Cardiac septum (tissue), 1 donor: ENCODE results near the gene OR2L8. TPM values are rescaled to one million over a fixed set of nuclear protein-coding genes. Genes with fewer than 3 reads are reported as not detected.
"Not testable (repeated sequence)": the region's sequence is repeated elsewhere in the genome, so short reads cannot be mapped to it uniquely, and the experiment has no call there.

Source experiments
- DNase-seq: peaks from one replicate; pipeline ENCODE4 v3.0.0-alpha.2; 2020; ENCODE audit warnings: low spot score
- intact Hi-C: fragments of 100-400 bp; cut with DNase I; formaldehyde crosslinking; loops from one replicate; pipeline ENCODE4 v1.14.0; 2022
- long read RNA-seq: library from polyadenylated mRNA; unstranded; transcript quantifications from one replicate; pipeline ENCODE4 v2.0.0, GENCODE V29; 2021
- total RNA-seq: library from RNA; stranded (reverse); fragmentation: NEBNext Ultra II Directional; extraction: Animal tissue kit (Norgen Biotek cat#: 25700); gene quantifications from one replicate; pipeline ENCODE4 v1.2.1, GENCODE V29; 2021
- donor health status: DM: no; HTN: no; CAD: no.

OR2L8 gene
- not detected for total RNA-seq
- long read RNA-seq = 0 reads

GRCh38 chr1:247948558-247948957 is at the start of gene OR2L8:
OR2L8 (plus strand) TSS chr1:247948858; CDS start chr1:247948858, 0 bp downstream.
- intact Hi-C loops = no loop called here
- DNase-seq = no peak

DNA sequence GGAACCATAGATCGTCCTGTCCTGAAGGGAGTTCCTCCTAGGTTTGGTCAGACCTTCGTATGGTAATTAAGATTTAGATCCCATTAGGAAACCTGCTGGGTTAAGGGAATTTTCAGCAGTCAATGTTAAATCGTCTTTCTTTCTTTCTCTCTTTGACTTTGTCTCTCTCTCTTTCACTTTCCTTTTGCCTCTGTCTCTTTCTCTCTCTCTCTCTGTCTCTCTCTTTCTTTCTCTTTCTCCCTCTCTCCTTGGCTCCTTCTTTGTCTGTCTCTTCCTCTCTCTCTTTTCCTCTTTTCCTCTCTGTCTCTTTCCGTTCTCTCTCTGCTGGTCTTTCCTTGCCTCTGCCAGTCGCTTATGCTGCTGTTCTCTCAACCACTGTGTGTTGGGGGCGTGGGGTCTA is 44.5 kb upstream of the OR2L8 start:
- no peak for DNase-seq
- intact Hi-C loops = no loop called here

- DNase-seq = no peak
- intact Hi-C loops = no loop called here
Measured at GRCh38 chr1:247905181-247905580, 43.5 kb upstream of the OR2L8 start.

DNA sequence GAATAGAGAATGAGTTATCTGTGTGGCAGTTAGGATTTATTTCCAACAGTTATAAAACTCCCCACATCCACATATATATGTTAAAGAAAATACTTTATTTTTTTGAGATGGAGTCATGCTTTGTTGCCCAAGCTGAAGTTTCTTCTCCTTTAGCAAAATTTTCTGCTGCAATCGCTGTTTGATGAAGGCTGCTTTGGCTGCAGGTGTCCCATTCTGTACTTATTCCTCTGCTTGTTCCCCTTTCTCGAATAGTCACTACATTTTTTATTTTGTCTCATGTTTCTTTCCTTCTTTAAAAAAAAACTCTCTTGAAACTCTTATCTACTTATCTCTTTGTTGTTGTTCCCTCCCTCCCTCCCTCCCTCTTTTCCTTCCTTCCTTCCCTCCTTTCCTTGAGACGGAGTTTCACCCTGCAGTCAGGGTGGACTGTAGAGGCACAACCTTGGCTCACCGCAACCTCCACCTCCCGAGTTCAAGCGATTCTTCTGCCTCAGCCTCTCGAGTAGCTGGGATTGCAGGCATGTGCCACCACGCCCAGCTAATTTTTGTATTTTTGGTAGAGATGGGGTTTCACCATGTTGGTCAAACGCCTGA is 42.7 kb upstream of the OR2L8 start:
- DNase-seq = no peak
- intact Hi-C loops = no loop called here

DNA sequence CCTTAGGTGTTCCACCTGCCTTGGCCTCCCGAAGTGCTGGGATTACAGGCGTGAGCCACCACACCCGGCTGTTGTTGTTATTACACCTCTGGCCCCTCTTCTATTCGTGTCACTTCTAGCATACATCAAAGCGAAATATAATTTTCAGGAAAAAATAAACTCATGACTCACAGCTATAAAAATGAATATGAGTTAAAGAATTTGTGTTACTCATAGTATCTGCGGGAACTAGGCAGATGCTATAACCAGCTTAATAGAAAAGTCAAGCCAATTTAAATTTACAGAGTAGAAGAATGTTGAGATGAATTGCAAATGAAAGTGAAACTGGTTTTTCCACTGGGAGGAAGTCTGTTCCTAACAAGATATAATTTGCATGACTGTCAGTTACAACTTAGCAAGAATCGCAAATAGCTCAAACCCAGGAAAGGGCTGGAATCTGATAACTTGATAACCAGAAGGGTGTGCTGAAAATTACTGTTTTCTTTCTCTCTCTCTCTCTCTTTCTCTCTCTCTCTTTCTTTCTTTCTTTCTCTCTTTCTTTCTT is 42.1 kb upstream of the OR2L8 start:
- intact Hi-C loops = no loop called here
- DNase-seq = no peak

DNA sequence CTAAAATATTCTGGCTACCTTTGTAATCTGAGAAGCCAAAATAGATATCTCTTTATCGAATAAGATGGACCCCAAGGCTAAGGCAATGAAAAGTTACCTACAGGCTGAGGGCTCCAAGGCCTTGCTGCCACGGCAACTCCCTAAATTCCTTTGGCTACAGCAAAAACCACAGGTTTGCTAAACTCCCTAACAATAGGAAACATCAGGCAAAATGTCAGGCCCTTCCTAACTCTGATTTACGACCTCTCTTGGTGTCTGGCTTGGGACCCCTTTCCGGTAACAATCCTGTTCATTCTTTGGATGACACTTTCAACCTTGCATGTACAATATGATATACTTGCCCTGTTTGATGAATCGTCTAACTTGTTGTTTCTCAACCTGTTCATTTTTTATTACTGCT is 39.9 kb upstream of the OR2L8 start:
- DNase-seq = no peak
- intact Hi-C loops = no loop called here

DNA sequence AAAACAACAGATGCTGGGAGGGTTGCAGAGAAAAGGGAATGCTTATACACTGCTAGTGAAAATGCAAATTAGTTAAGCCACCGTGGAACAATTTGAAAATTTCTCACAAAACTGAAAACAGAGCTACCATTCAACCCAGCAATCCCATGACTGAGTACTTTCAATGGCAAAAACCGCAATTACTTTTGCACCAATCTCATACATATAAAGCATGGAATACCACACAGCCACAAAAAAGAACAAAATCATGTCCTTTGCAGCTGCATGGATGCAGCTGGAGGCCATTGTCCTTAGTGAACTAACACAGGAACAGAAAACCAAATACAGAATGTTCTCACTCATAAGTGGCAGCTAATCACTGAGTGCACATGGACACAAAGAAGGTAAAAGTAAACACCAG is 34.9 kb upstream of the OR2L8 start:
- DNase-seq = no peak
- intact Hi-C loops = no loop called here

DNA sequence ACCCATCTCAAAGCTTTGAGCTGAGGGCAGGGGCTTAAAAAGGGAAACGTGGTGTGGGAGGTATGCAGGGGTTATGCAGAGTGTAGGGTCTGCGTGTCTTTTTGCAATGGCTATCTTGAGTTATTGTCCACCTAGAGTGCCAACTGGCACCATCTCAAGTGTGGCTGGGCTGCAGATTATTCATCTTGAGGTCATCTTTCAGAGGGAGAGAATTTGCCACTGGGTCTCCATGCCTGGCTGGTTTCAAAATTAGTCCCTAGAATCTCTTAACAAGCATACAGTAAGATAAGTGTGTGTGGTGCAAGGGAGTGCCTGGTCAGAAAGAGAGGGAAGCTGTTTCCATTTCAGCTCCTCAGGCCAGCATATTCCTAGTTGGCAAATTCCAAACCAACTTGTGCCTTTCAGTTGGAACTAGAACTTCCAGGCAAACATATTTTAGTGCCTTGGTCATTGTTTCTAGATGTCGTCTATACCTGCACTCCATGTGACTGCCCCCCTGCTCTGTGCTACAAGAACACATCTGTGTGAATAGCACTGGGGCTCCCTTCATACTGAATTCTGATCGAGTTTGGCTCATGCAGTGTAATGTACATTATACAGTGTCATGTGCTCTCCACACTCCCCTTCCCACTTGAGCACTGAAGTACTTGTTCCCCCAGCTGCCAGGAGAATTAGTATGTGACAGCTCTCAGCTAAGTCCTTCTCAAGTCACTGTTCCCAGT is 33.6 kb upstream of the OR2L8 start:
- intact Hi-C loops = no loop called here
- no peak for DNase-seq

DNA sequence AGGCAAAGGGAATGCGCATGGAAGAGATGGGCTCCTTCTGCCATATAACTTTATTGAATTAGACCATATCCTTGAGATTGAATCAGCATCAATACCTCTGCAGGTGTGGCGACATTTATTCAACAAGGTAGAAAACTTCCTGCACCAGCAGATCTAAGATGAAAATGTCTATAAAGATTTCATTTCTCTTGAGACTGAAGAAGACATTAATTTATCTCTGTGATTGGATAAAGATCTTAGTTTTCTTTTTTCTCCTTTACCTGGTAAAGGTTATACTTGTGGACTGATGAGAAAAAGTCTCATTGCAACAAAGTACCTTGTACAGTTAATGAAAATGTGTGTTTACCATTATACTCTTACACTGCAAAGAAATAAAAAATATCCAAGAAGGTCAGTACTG is 28.7 kb upstream of the OR2L8 start, which contains the start of gene OR2T8:
Gene OR2T8, plus strand, starts transcription at position 301 of the 400 bp plus-strand sequence. CDS start 766 bp downstream, outside the sequence.
- intact Hi-C loops = no loop called here
- no peak for DNase-seq

DNA sequence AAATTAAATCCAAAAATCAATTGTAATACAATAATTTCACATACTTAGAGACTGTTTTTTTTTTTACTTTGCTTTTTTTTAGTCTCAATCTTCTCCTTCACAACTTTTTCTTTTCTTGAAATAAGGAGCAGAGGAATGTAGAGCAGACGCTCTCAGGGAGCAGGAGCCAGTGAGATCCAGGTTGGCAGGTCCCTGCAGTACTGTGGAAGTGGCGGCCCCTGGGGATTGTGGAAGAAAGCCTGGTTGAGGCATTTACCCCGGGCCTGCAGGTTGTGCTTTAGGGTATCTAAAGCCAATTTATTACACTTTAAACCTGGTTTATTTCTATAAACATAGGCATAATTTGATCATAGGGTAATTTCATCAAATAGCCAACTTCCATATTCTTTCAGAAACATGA is 24.7 kb upstream of the OR2L8 start:
- no peak for DNase-seq
- intact Hi-C loops = no loop called here

GRCh38 chr1:247924868-247925267 is 23.8 kb upstream of the OR2L8 start, which contains the start of gene OR2AJ1:
OR2AJ1 (plus strand) TSS chr1:247924889; CDS start chr1:247933769, 8,880 bp downstream.
- DNase-seq = no peak
- intact Hi-C loops = no loop called here

GRCh38 chr1:247933989-247934388 is 14.7 kb upstream of the OR2L8 start:
- intact Hi-C loops = no loop called here
- no peak for DNase-seq

DNA sequence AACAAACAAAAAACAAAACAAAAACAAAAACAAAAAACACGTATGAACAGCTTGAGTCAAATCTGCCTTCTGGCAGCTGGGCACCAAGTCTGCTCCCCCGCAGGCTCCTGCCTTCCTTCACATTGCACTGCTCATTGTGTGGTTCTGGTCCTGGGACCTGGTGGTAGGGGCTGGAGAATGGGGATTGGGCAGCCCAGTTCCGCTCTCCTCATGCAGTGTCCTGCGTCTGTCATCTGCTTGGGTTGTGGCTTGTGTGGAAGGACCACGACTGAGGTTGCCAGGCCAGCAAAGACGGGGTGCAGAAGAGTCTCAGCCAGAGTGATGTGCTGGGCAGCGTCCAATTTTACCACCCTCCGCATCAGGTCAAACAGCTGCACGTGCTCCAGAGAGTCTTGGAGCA is 12.9 kb upstream of the OR2L8 start:
- DNase-seq = no peak
- intact Hi-C loops = no loop called here

- intact Hi-C loops = no loop called here
- DNase-seq = no peak
Measured at GRCh38 chr1:247936415-247936814, 12.2 kb upstream of the OR2L8 start.

- peak; percentile 78 for DNase-seq
- intact Hi-C loops = not testable (repeated sequence)
Measured at GRCh38 chr1:247936965-247937734, 11.5 kb upstream of the OR2L8 start.

GRCh38 chr1:247942624-247943023 is 6.0 kb upstream of the OR2L8 start:
- no peak for DNase-seq
- intact Hi-C loops = no loop called here

GRCh38 chr1:247953408-247953807 is 4.8 kb downstream of the OR2L8 start:
- intact Hi-C loops = no loop called here
- no peak for DNase-seq

DNA sequence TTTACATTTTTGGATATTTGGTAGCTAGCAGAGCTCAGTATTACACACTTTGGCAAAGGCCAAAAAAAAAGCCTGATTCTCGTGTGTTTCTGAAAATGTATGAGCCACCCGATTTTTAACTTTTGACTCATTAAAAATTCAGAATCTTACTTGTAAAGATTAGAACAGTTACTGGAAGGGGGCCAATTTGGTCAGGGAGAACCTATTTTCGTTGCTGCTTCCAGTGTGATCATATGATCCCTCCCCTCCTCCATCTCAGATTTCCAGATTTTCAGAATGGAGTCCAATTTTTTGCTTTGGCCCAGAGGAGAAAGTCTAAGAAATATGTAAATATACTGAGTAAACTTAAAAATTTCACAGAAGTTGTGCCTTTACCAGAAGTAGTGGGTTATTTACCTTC is 13.1 kb downstream of the OR2L8 start:
- no peak for DNase-seq

DNA sequence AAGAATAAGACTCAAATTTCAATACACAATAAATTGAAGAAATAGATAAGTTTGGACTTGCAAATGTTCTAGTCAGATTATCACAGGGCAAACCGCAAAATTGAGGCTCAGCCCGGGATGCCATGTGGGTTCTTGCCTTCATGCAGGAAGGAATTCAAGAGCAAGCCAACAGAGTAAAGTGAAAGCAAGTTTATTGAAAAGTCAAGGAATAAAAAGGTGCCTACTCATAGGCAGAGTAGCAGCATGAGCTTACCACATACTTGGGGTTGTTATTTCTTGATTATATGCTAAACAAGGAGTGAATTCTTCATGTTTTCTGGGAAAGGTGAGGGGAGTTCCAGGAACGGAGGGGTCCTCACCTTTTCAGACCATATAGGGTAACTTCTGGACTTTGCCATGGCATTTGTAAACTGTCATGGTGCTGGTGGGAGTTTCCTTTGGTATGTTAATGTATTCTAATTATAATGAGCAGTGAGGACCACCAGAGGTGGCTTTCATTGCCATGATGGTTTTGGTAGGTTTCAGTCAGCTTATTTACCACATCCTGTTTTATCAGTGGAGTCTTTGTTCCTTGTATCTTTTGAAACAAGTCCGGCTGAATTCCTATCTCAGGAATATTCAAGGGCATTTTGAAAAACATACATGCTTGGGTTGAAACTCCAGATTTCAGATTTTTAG is 14.4 kb downstream of the OR2L8 start:
- DNase-seq = no peak
- intact Hi-C loops = no loop called here

More for the DNA sequence above, 13.1 kb downstream of the OR2L8 start:
- intact Hi-C loops = no loop called here

DNA sequence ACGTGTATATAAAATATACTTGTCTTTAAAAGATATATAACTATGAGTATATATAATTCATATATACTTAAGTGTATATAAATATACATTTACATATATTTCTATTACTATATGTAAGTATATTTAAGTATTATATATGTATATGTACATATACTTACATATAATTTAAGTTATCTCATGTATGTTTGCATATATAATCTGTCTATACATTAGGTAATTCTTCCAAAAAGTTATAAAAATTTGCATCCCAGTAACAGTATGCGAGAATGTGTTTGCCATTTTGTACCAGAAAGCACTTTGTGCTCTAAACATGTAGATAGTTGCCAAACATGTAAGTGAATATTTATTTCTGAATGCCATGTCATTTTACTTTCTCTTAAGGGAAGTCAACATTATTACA is 16.3 kb downstream of the OR2L8 start, which contains the start of gene OR2AK2:
Gene OR2AK2, plus strand, starts transcription at position 301 of the 400 bp plus-strand sequence. CDS start 144 bp downstream, outside the sequence.
- intact Hi-C loops = no loop called here
- no peak for DNase-seq
